Neural cell (in vitro differentiated cells): Measurements from ENCODE around the gene PAPSS2.

Source experiments
- CTCF ChIP-seq: fragments of 450-650 bp; IDR thresholded peaks from 2 replicates; pipeline ENCODE4 v1.5.1; 2014; ENCODE audit warnings: antibody characterized with exemption, mild to moderate bottlenecking, moderate library complexity; ENCODE audit not compliant: poor library complexity, severe bottlenecking
- EZH2 ChIP-seq: fragments of 200-600, 300-800 bp; shearing (Covaris generic), sonication (generic); IDR thresholded peaks from 2 replicates; pipeline ENCODE4 v1.6.1; 2014; ENCODE audit warnings: antibody characterized with exemption, low read length, borderline replicate concordance, mild to moderate bottlenecking; ENCODE audit not compliant: insufficient read depth, poor library complexity, severe bottlenecking
- POLR2AphosphoS5 ChIP-seq: IDR thresholded peaks from 2 replicates; pipeline ENCODE4 v1.6.1; 2012
- TAF1 ChIP-seq: IDR thresholded peaks from 2 replicates; pipeline ENCODE4 v1.6.1; 2012; ENCODE audit warnings: low read depth
- TF ChIP-seq, protein P1 (sequence below): IDR thresholded peaks from 2 replicates; pipeline ENCODE4 v1.6.1; 2012; ENCODE audit warnings: borderline replicate concordance

DNA sequence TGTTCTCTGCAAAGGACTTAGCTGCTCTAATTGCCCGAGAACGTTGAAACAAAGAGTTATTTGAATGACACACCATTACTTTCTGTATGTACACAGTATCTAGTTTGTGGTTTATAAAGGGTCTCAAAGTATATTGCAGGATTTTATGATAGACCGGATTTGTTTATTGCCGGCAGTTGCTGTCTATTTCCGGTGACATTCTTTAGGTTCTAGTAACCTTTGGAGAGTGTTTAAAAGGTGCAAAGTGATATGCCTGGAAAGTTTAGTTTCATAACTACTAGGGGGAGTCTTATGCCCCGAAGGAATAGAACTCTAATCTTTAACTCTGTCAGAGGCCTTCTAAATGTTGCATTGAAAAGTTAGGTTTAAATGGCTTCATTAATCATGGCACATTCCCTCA, 63.8 kb downstream of the PAPSS2 start:
- TF ChIP-seq EZH2 (no peak), POLR2AphosphoS5 (no peak), TAF1 (no peak), CTCF (no peak)
- TF ChIP-seq, protein P1, sequence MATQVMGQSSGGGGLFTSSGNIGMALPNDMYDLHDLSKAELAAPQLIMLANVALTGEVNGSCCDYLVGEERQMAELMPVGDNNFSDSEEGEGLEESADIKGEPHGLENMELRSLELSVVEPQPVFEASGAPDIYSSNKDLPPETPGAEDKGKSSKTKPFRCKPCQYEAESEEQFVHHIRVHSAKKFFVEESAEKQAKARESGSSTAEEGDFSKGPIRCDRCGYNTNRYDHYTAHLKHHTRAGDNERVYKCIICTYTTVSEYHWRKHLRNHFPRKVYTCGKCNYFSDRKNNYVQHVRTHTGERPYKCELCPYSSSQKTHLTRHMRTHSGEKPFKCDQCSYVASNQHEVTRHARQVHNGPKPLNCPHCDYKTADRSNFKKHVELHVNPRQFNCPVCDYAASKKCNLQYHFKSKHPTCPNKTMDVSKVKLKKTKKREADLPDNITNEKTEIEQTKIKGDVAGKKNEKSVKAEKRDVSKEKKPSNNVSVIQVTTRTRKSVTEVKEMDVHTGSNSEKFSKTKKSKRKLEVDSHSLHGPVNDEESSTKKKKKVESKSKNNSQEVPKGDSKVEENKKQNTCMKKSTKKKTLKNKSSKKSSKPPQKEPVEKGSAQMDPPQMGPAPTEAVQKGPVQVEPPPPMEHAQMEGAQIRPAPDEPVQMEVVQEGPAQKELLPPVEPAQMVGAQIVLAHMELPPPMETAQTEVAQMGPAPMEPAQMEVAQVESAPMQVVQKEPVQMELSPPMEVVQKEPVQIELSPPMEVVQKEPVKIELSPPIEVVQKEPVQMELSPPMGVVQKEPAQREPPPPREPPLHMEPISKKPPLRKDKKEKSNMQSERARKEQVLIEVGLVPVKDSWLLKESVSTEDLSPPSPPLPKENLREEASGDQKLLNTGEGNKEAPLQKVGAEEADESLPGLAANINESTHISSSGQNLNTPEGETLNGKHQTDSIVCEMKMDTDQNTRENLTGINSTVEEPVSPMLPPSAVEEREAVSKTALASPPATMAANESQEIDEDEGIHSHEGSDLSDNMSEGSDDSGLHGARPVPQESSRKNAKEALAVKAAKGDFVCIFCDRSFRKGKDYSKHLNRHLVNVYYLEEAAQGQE, result no peak
